Astrocyte (in vitro differentiated cells and primary cell): Measurements from ENCODE around the gene NPIPB5.
"Not testable (repeated sequence)": the region's sequence is repeated elsewhere in the genome, so short reads cannot be mapped to it uniquely, and the experiment has no call there.

ENCODE experiments used
- CTCF ChIP-seq: IDR thresholded peaks from 2 replicates; pipeline ENCODE4 v1.5.1; 2011; ENCODE audit warnings: low read depth, mild to moderate bottlenecking, inconsistent platforms, low read length, moderate library complexity; ENCODE audit not compliant: insufficient read depth
- EZH2 ChIP-seq: IDR thresholded peaks from 2 replicates; pipeline ENCODE4 v1.6.1; 2012; ENCODE audit warnings: mild to moderate bottlenecking, low read length, inconsistent platforms; ENCODE audit not compliant: insufficient read depth

- TF ChIP-seq CTCF, EZH2: not testable (repeated sequence)
These were observed at the start of gene NPIPB5 for GRCh38 chr16:22510591-22510990.
